HL-60 (cell line): ENCODE results near the gene PTRHD1.

Source experiments
- POLR2AphosphoS5 ChIP-seq: IDR thresholded peaks from 2 replicates; pipeline ENCODE4 v1.6.1; 2012; ENCODE audit warnings: low read depth
- TF ChIP-seq, protein P1 (sequence below): IDR thresholded peaks from one replicate; pipeline ENCODE4 v1.5.1; 2011; ENCODE audit warnings: low read length, control low read depth, inconsistent platforms; ENCODE audit not compliant: insufficient read depth
- TF ChIP-seq, protein P2 (sequence below): IDR thresholded peaks from 2 replicates; pipeline ENCODE4 v1.6.1; 2012; ENCODE audit warnings: low read depth; ENCODE audit not compliant: insufficient replicate concordance

DNA sequence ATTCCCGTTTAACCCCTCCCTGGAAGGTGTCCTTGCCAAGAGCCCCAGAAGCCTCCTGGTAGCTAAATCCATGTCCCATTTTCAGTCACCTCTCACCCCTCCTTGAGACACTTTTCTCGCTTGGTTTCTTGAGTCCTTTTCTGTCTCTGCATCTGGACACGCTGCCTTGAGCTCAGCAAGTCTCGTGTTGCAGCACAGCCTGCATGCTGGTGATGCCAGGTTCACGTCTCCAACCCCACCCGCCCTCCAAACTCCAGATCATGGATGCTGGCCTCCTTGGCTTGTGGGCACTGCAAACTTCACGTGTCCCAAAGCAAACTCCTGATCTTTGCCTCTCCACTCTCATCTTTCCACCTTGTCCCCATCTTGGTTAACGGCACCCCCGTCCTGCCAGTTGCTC, 39.3 kb upstream of the PTRHD1 start:
- TF ChIP-seq, protein P1, sequence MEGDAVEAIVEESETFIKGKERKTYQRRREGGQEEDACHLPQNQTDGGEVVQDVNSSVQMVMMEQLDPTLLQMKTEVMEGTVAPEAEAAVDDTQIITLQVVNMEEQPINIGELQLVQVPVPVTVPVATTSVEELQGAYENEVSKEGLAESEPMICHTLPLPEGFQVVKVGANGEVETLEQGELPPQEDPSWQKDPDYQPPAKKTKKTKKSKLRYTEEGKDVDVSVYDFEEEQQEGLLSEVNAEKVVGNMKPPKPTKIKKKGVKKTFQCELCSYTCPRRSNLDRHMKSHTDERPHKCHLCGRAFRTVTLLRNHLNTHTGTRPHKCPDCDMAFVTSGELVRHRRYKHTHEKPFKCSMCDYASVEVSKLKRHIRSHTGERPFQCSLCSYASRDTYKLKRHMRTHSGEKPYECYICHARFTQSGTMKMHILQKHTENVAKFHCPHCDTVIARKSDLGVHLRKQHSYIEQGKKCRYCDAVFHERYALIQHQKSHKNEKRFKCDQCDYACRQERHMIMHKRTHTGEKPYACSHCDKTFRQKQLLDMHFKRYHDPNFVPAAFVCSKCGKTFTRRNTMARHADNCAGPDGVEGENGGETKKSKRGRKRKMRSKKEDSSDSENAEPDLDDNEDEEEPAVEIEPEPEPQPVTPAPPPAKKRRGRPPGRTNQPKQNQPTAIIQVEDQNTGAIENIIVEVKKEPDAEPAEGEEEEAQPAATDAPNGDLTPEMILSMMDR: no peak
- TF ChIP-seq, protein P2, sequence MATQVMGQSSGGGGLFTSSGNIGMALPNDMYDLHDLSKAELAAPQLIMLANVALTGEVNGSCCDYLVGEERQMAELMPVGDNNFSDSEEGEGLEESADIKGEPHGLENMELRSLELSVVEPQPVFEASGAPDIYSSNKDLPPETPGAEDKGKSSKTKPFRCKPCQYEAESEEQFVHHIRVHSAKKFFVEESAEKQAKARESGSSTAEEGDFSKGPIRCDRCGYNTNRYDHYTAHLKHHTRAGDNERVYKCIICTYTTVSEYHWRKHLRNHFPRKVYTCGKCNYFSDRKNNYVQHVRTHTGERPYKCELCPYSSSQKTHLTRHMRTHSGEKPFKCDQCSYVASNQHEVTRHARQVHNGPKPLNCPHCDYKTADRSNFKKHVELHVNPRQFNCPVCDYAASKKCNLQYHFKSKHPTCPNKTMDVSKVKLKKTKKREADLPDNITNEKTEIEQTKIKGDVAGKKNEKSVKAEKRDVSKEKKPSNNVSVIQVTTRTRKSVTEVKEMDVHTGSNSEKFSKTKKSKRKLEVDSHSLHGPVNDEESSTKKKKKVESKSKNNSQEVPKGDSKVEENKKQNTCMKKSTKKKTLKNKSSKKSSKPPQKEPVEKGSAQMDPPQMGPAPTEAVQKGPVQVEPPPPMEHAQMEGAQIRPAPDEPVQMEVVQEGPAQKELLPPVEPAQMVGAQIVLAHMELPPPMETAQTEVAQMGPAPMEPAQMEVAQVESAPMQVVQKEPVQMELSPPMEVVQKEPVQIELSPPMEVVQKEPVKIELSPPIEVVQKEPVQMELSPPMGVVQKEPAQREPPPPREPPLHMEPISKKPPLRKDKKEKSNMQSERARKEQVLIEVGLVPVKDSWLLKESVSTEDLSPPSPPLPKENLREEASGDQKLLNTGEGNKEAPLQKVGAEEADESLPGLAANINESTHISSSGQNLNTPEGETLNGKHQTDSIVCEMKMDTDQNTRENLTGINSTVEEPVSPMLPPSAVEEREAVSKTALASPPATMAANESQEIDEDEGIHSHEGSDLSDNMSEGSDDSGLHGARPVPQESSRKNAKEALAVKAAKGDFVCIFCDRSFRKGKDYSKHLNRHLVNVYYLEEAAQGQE: no peak
- TF ChIP-seq POLR2AphosphoS5: no peak
